Measurements from ENCODE around the gene AMOTL2.
A peak's percentile ranks its signal among the peaks of the same experiment; 100 is the strongest.

GRCh38 chr3:134366928-134367811 is 7.1 kb downstream of the AMOTL2 start:
- TF ChIP-seq CTCF (conservative IDR thresholded peaks at IDR 0.05 in 1 of 2, IDR thresholded peaks at IDR 0.05 in 1 of 2; ENCODE audit: extremely low read depth in 1 of 2, insufficient read depth in 1 of 2, low read depth in 1 of 2, low read length in 2 of 2) (peak in 1 of 2 donors; percentile 26), EZH2 (IDR thresholded peaks at IDR 0.05; ENCODE audit: borderline replicate concordance, low read length) (no peak)
